SJCRH30 (cell line): ENCODE measurements around the gene ADGRA3. TPM values are rescaled to one million over a fixed set of nuclear protein-coding genes. Genes with fewer than 3 reads are reported as not detected.
"Not testable (repeated sequence)": the region's sequence is repeated elsewhere in the genome, so short reads cannot be mapped to it uniquely, and the experiment has no call there.

Experiments
- DNase-seq, 2 experiments: peaks; one replicate each; pipeline ENCODE4 v3.0.0-alpha.2; 2015 to 2020
- H3K27ac ChIP-seq: fragments of 250-450 bp; sonication (Bioruptor Pico); 2 replicates; pipeline ENCODE4 v1.5.1; 2020; ENCODE audit warnings: mild to moderate bottlenecking, moderate library complexity
- H3K27me3 ChIP-seq: fragments of 250-450 bp; sonication (Bioruptor Pico); 2 replicates; pipeline ENCODE4 v1.5.1; 2020; ENCODE audit warnings: mild to moderate bottlenecking, moderate library complexity
- H3K36me3 ChIP-seq: fragments of 250-450 bp; sonication (Bioruptor Pico); 2 replicates; pipeline ENCODE4 v1.5.1; 2020; ENCODE audit warnings: mild to moderate bottlenecking, moderate library complexity
- H3K4me1 ChIP-seq: fragments of 250-450 bp; sonication (Bioruptor Pico); 2 replicates; pipeline ENCODE4 v1.5.1; 2020; ENCODE audit warnings: mild to moderate bottlenecking, moderate library complexity
- H3K4me3 ChIP-seq: fragments of 250-450 bp; sonication (Bioruptor Pico); 2 replicates; pipeline ENCODE4 v1.5.1; 2020; ENCODE audit warnings: mild to moderate bottlenecking, moderate library complexity
- H3K9me3 ChIP-seq: fragments of 250-450 bp; sonication (Bioruptor Pico); replicated peaks from 2 replicates; pipeline ENCODE4 v1.5.1; 2020; ENCODE audit warnings: mild to moderate bottlenecking, moderate library complexity
- total RNA-seq: library from RNA; depleted of rRNA; stranded (reverse); fragments of >200 nt; shearing (Covaris generic); gene quantifications from 2 replicates; pipeline ENCODE4 v1.2.3, GENCODE V29; 2014

ADGRA3 gene
- total RNA-seq, 1 experiment from 2014 or later, result 104 TPM

- Histone ChIP-seq H3K9me3 (no peaks in the 10 kb centered on the region), H3K4me1 (peaks cover 58% of the 10 kb centered on the region), H3K27me3 (no peaks in the 10 kb centered on the region), H3K36me3 (peaks cover 2% of the 10 kb centered on the region; the same call in 1 of the 2 replicates), H3K4me3 (no peak overlapping the region), H3K27ac (peak overlapping the region; percentile 77)
- DNase-seq, result peak; percentile 84 to 90
Measured at GRCh38 chr4:22482250-22483127, 33.4 kb downstream of the ADGRA3 start.

GRCh38 chr4:22480675-22481327 is 35.1 kb downstream of the ADGRA3 start:
- Histone ChIP-seq H3K4me1 (peaks cover 41% of the 10 kb centered on the region), H3K27ac (no peak overlapping the region), H3K27me3 (no peaks in the 10 kb centered on the region), H3K36me3 (peaks cover 3% of the 10 kb centered on the region; the same call in 1 of the 2 replicates), H3K9me3 (no peaks in the 10 kb centered on the region), H3K4me3 (no peak overlapping the region)
- DNase-seq, result no peak

- no peaks in the 10 kb centered on the region for H3K9me3 ChIP-seq
- H3K4me3 ChIP-seq, result no peak overlapping the region
- no peak overlapping the region for H3K27ac ChIP-seq
- H3K4me1 ChIP-seq, result peaks cover 28% of the 10 kb centered on the region
- peaks cover 3% of the 10 kb centered on the region; the same call in 1 of the 2 replicates for H3K36me3 ChIP-seq
- no peaks in the 10 kb centered on the region for H3K27me3 ChIP-seq
- no peak for DNase-seq
Measured at GRCh38 chr4:22478426-22478825, 37.4 kb downstream of the ADGRA3 start.

- no peak for DNase-seq
- Histone ChIP-seq H3K4me3 (no peak overlapping the region), H3K9me3 (no peaks in the 10 kb centered on the region; the same call in 1 of the 2 replicates), H3K36me3 (peaks cover 6% of the 10 kb centered on the region; the same call in 1 of the 2 replicates), H3K27ac (no peak overlapping the region), H3K27me3 (no peaks in the 10 kb centered on the region), H3K4me1 (peaks cover 21% of the 10 kb centered on the region)
Measured at GRCh38 chr4:22477813-22478182, 38.1 kb downstream of the ADGRA3 start.

GRCh38 chr4:22477136-22477812 is 38.6 kb downstream of the ADGRA3 start:
- Histone ChIP-seq H3K36me3 (peaks cover 10% of the 10 kb centered on the region; the same call in 1 of the 2 replicates), H3K27me3 (no peaks in the 10 kb centered on the region), H3K4me3 (no peak overlapping the region), H3K4me1 (peaks cover 16% of the 10 kb centered on the region), H3K27ac (no peak overlapping the region), H3K9me3 (no peaks in the 10 kb centered on the region; the same call in 1 of the 2 replicates)
- DNase-seq, result no peak

GRCh38 chr4:22476011-22476410 is 39.9 kb downstream of the ADGRA3 start:
- Histone ChIP-seq H3K36me3 (peaks cover 18% of the 10 kb centered on the region; the same call in 1 of the 2 replicates), H3K27ac (no peak overlapping the region), H3K4me1 (peaks cover 11% of the 10 kb centered on the region), H3K27me3 (no peaks in the 10 kb centered on the region), H3K9me3 (no peaks in the 10 kb centered on the region; the same call in 1 of the 2 replicates), H3K4me3 (no peak overlapping the region)
- DNase-seq, result no peak

- DNase-seq, H3K4me3 ChIP-seq, H3K27me3 ChIP-seq, H3K27ac ChIP-seq, H3K4me1 ChIP-seq, H3K9me3 ChIP-seq: not testable (repeated sequence)
- H3K36me3 ChIP-seq, result peaks cover 18% of the 10 kb centered on the region; the same call in 1 of the 2 replicates
Measured at GRCh38 chr4:22475311-22475646, 40.6 kb downstream of the ADGRA3 start.

- Histone ChIP-seq H3K4me1 (peaks cover 8% of the 10 kb centered on the region), H3K27me3 (no peaks in the 10 kb centered on the region), H3K4me3 (no peak overlapping the region), H3K36me3 (peaks cover 20% of the 10 kb centered on the region; the same call in 1 of the 2 replicates), H3K9me3 (no peaks in the 10 kb centered on the region; the same call in 1 of the 2 replicates), H3K27ac (no peak overlapping the region)
- no peak for DNase-seq
Measured at GRCh38 chr4:22474636-22475310, 41.1 kb downstream of the ADGRA3 start.

GRCh38 chr4:22473268-22473667 is 42.6 kb downstream of the ADGRA3 start:
- Histone ChIP-seq H3K27me3 (no peaks in the 10 kb centered on the region), H3K9me3 (no peaks in the 10 kb centered on the region; the same call in 1 of the 2 replicates), H3K4me1 (peaks cover 8% of the 10 kb centered on the region), H3K4me3 (no peak overlapping the region), H3K36me3 (peaks cover 22% of the 10 kb centered on the region; the same call in 1 of the 2 replicates), H3K27ac (no peak overlapping the region)
- no peak for DNase-seq

- no peak overlapping the region for H3K27ac ChIP-seq
- DNase-seq, result no peak
- no peaks in the 10 kb centered on the region for H3K27me3 ChIP-seq
- H3K36me3 ChIP-seq, result peaks cover 23% of the 10 kb centered on the region
- H3K4me3 ChIP-seq, result no peak overlapping the region
- peaks cover 8% of the 10 kb centered on the region for H3K4me1 ChIP-seq
- H3K9me3 ChIP-seq, result no peaks in the 10 kb centered on the region; the same call in 1 of the 2 replicates
Measured at GRCh38 chr4:22471999-22472461, 43.8 kb downstream of the ADGRA3 start.

GRCh38 chr4:22471419-22471818 is 44.4 kb downstream of the ADGRA3 start:
- Histone ChIP-seq H3K27ac (no peak overlapping the region), H3K4me3 (no peak overlapping the region), H3K36me3 (peaks cover 23% of the 10 kb centered on the region), H3K4me1 (peaks cover 8% of the 10 kb centered on the region), H3K9me3 (no peaks in the 10 kb centered on the region; the same call in 1 of the 2 replicates), H3K27me3 (no peaks in the 10 kb centered on the region)
- DNase-seq, result no peak

GRCh38 chr4:22466581-22466980 is 49.3 kb downstream of the ADGRA3 start:
- Histone ChIP-seq H3K9me3 (no peaks in the 10 kb centered on the region), H3K4me3 (no peak overlapping the region), H3K36me3 (peaks cover 21% of the 10 kb centered on the region), H3K27me3 (no peaks in the 10 kb centered on the region), H3K27ac (no peak overlapping the region), H3K4me1 (no peaks in the 10 kb centered on the region; the same call in 1 of the 2 replicates)
- DNase-seq, result no peak

GRCh38 chr4:22465996-22466395 is 49.9 kb downstream of the ADGRA3 start:
- Histone ChIP-seq H3K27ac (no peak overlapping the region), H3K27me3 (no peaks in the 10 kb centered on the region), H3K36me3 (peaks cover 19% of the 10 kb centered on the region), H3K9me3 (no peaks in the 10 kb centered on the region), H3K4me3 (no peak overlapping the region), H3K4me1 (no peaks in the 10 kb centered on the region; the same call in 1 of the 2 replicates)
- no peak for DNase-seq

- no peaks in the 10 kb centered on the region; the same call in 1 of the 2 replicates for H3K4me1 ChIP-seq
- H3K27ac ChIP-seq, result no peak overlapping the region
- H3K27me3 ChIP-seq, result no peaks in the 10 kb centered on the region
- H3K36me3 ChIP-seq, result peaks cover 22% of the 10 kb centered on the region
- no peak for DNase-seq
- H3K4me3 ChIP-seq, result no peak overlapping the region
- H3K9me3 ChIP-seq, result no peaks in the 10 kb centered on the region
Measured at GRCh38 chr4:22465349-22465748, 50.5 kb downstream of the ADGRA3 start.
